Endothelial cell (in vitro differentiated cells): ENCODE data around the gene THSD4. TPM values are rescaled to one million over a fixed set of nuclear protein-coding genes. Genes with fewer than 3 reads are reported as not detected.
"Not testable (repeated sequence)": the region's sequence is repeated elsewhere in the genome, so short reads cannot be mapped to it uniquely, and the experiment has no call there.

Experiments
- DNase-seq: peaks from one replicate; pipeline ENCODE4 v3.0.0; 2021; ENCODE audit warnings: low spot score
- H3K27ac Mint-ChIP-seq: one replicate; pipeline ENCODE4 v1.8.0; 2021; ENCODE audit warnings: mixed read lengths, inconsistent platforms; ENCODE audit not compliant: unreplicated experiment
- H3K27me3 Mint-ChIP-seq: one replicate; pipeline ENCODE4 v1.8.0; 2021; ENCODE audit warnings: mild to moderate bottlenecking, moderate library complexity, mixed read lengths, inconsistent platforms; ENCODE audit not compliant: unreplicated experiment
- H3K36me3 Mint-ChIP-seq: one replicate; pipeline ENCODE4 v1.8.0; 2021; ENCODE audit warnings: mild to moderate bottlenecking, low read depth, mixed read lengths, inconsistent platforms; ENCODE audit not compliant: unreplicated experiment
- H3K4me1 Mint-ChIP-seq: one replicate; pipeline ENCODE4 v1.8.0; 2021; ENCODE audit warnings: mild to moderate bottlenecking, mixed read lengths, inconsistent platforms; ENCODE audit not compliant: unreplicated experiment
- H3K4me3 Mint-ChIP-seq: one replicate; pipeline ENCODE4 v1.8.0; 2021; ENCODE audit warnings: mild to moderate bottlenecking, mixed read lengths, inconsistent platforms; ENCODE audit not compliant: unreplicated experiment
- H3K9me3 Mint-ChIP-seq: one replicate; pipeline ENCODE4 v1.8.0; 2021; ENCODE audit warnings: mixed read lengths, inconsistent platforms; ENCODE audit not compliant: unreplicated experiment
- CTCF ChIP-seq: fragments of 200-600 bp; sonication (generic); IDR thresholded peaks from one replicate; pipeline ENCODE4 v1.5.0; 2021; ENCODE audit warnings: antibody characterized with exemption; ENCODE audit not compliant: unreplicated experiment
- total RNA-seq: library from RNA; stranded (reverse); fragmentation: NEBNext Ultra II Directional; extraction: Animal tissue kit (Norgen Biotek cat#: 25700); gene quantifications from one replicate; pipeline ENCODE4 v1.2.1, GENCODE V29; 2021; ENCODE audit not compliant: unreplicated experiment

The THSD4 gene
- total RNA-seq, 1 donor from 2014 or later, result 0.92 TPM

- Mint-ChIP-seq H3K4me3 (no peak overlapping the region), H3K4me1 (no peaks in the 10 kb centered on the region), H3K27ac (no peak overlapping the region), H3K9me3 (no peaks in the 10 kb centered on the region), H3K36me3 (no peaks in the 10 kb centered on the region), H3K27me3 (peaks cover 2% of the 10 kb centered on the region)
- TF ChIP-seq CTCF, result no peak
- DNase-seq, result no peak
Observed at GRCh38 chr15:71203586-71204474, 88.6 kb downstream of the THSD4 start.

- no peaks in the 10 kb centered on the region for H3K9me3 Mint-ChIP-seq
- no peak overlapping the region for H3K27ac Mint-ChIP-seq
- no peaks in the 10 kb centered on the region for H3K4me1 Mint-ChIP-seq
- H3K27me3 Mint-ChIP-seq, result peaks cover 2% of the 10 kb centered on the region
- TF ChIP-seq CTCF, result no peak
- DNase-seq, result no peak
- H3K36me3 Mint-ChIP-seq, result no peaks in the 10 kb centered on the region
- H3K4me3 Mint-ChIP-seq, result no peak overlapping the region
Observed at GRCh38 chr15:71207141-71207540, 91.9 kb downstream of the THSD4 start.

GRCh38 chr15:71212146-71212545 is 96.9 kb downstream of the THSD4 start:
- H3K4me1 Mint-ChIP-seq, result no peaks in the 10 kb centered on the region
- no peak overlapping the region for H3K27ac Mint-ChIP-seq
- peaks cover 2% of the 10 kb centered on the region for H3K27me3 Mint-ChIP-seq
- no peak for DNase-seq
- no peak overlapping the region for H3K4me3 Mint-ChIP-seq
- no peak for TF ChIP-seq CTCF
- H3K9me3 Mint-ChIP-seq, result no peaks in the 10 kb centered on the region
- H3K36me3 Mint-ChIP-seq, result no peaks in the 10 kb centered on the region

GRCh38 chr15:71213943-71214342 is 98.7 kb downstream of the THSD4 start:
- H3K27ac Mint-ChIP-seq, H3K4me3 Mint-ChIP-seq, H3K4me1 Mint-ChIP-seq, H3K27me3 Mint-ChIP-seq, H3K36me3 Mint-ChIP-seq, DNase-seq, H3K9me3 Mint-ChIP-seq: not testable (repeated sequence)

GRCh38 chr15:71215126-71215894 is 100.0 kb downstream of the THSD4 start:
- H3K27me3 Mint-ChIP-seq, result peaks cover 2% of the 10 kb centered on the region
- H3K4me1 Mint-ChIP-seq, result no peaks in the 10 kb centered on the region
- H3K9me3 Mint-ChIP-seq, result no peaks in the 10 kb centered on the region
- H3K27ac Mint-ChIP-seq, result no peak overlapping the region
- no peak for DNase-seq
- H3K36me3 Mint-ChIP-seq, result no peaks in the 10 kb centered on the region
- no peak for TF ChIP-seq CTCF
- no peak overlapping the region for H3K4me3 Mint-ChIP-seq
